Activated CD4-positive, alpha-beta T cell treated with anti-CD3 and anti-CD28 coated beads, Interleukin-2, amount 10 ng/mL, durations not matched to agents 24 days and 14 days (primary cell): Measurements from ENCODE around the gene NKX6-2. TPM values are rescaled to one million over a fixed set of nuclear protein-coding genes. Genes with fewer than 3 reads are reported as not detected.
"Not testable (repeated sequence)": the region's sequence is repeated elsewhere in the genome, so short reads cannot be mapped to it uniquely, and the experiment has no call there.

Experiments used
- DNase-seq: peaks from one replicate; pipeline ENCODE4 v3.0.0; 2022
- H3K27ac Mint-ChIP-seq: one replicate; pipeline ENCODE4 v1.8.0; 2022; ENCODE audit warnings: mild to moderate bottlenecking, mixed read lengths
- H3K27me3 Mint-ChIP-seq: one replicate; pipeline ENCODE4 v1.8.0; 2022; ENCODE audit warnings: mixed read lengths
- H3K36me3 Mint-ChIP-seq: one replicate; pipeline ENCODE4 v1.8.0; 2022; ENCODE audit warnings: low read depth, mild to moderate bottlenecking, mixed read lengths
- H3K4me1 Mint-ChIP-seq: one replicate; pipeline ENCODE4 v1.8.0; 2021; ENCODE audit warnings: mixed read lengths
- H3K4me3 Mint-ChIP-seq: one replicate; pipeline ENCODE4 v1.8.0; 2022; ENCODE audit warnings: mild to moderate bottlenecking, moderate library complexity, mixed read lengths
- H3K9me3 Mint-ChIP-seq: one replicate; pipeline ENCODE4 v1.8.0; 2021; ENCODE audit warnings: mixed read lengths
- intact Hi-C: fragments of 100-400 bp; cut with micrococcal nuclease; formaldehyde crosslinking; loops from one replicate; pipeline ENCODE4 v1.15.1; 2023
- total RNA-seq: library from RNA; stranded (reverse); gene quantifications from 2 replicates; pipeline ENCODE4 v1.2.3, GENCODE V29; 2022

Gene NKX6-2
- total RNA-seq, 1 donor from 2014 or later, result not detected

GRCh38 chr10:132743925-132744490 is 41.9 kb downstream of the NKX6-2 start:
- DNase-seq, result no peak
- Mint-ChIP-seq H3K4me3 (no peak overlapping the region), H3K27ac (no peak overlapping the region), H3K9me3 (no peaks in the 10 kb centered on the region), H3K36me3 (no peaks in the 10 kb centered on the region), H3K4me1 (no peaks in the 10 kb centered on the region), H3K27me3 (no peaks in the 10 kb centered on the region)
- intact Hi-C loops, result no loop called here

GRCh38 chr10:132743196-132743924 is 42.6 kb downstream of the NKX6-2 start:
- DNase-seq, result not testable (repeated sequence)

GRCh38 chr10:132742837-132743194 is 43.1 kb downstream of the NKX6-2 start:
- no peaks in the 10 kb centered on the region for H3K9me3 Mint-ChIP-seq
- no peaks in the 10 kb centered on the region for H3K27me3 Mint-ChIP-seq
- H3K36me3 Mint-ChIP-seq, result no peaks in the 10 kb centered on the region
- no peak for DNase-seq
- H3K4me1 Mint-ChIP-seq, result no peaks in the 10 kb centered on the region
- no peak overlapping the region for H3K4me3 Mint-ChIP-seq
- no peak overlapping the region for H3K27ac Mint-ChIP-seq
- intact Hi-C loops, result no loop called here

More at GRCh38 chr10:132743196-132743924, 42.6 kb downstream of the NKX6-2 start:
- H3K27ac Mint-ChIP-seq, H3K4me1 Mint-ChIP-seq, H3K27me3 Mint-ChIP-seq, H3K4me3 Mint-ChIP-seq, H3K9me3 Mint-ChIP-seq, H3K36me3 Mint-ChIP-seq, intact Hi-C loops: not testable (repeated sequence)

GRCh38 chr10:132742167-132742836 is 43.6 kb downstream of the NKX6-2 start:
- no peaks in the 10 kb centered on the region for H3K27me3 Mint-ChIP-seq
- intact Hi-C loops, result no loop called here
- H3K36me3 Mint-ChIP-seq, result no peaks in the 10 kb centered on the region
- H3K9me3 Mint-ChIP-seq, result no peaks in the 10 kb centered on the region
- H3K4me1 Mint-ChIP-seq, result no peaks in the 10 kb centered on the region
- H3K27ac Mint-ChIP-seq, result no peak overlapping the region
- H3K4me3 Mint-ChIP-seq, result no peak overlapping the region
- DNase-seq, result no peak

DNA sequence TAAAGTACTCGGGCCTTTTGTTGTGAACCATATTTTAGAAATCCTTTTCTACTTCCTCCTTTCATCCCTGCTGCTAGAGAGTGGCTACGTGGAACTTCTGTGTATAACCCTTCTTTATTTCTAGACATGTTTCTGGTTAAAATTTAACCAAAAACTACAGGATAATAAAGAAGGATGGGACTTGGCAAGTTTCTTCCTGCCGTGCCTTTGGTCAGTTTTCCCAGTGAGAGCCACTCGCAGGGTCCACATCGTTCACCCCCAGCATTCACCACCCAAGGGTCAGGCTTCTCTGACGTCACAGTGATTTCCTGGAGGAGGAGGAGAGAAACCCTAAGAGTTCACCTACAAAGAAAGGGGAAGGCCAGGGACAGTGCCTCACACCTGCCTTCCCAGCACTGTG is 45.4 kb downstream of the NKX6-2 start:
- Mint-ChIP-seq H3K27me3 (no peaks in the 10 kb centered on the region), H3K4me3 (no peak overlapping the region)
- DNase-seq, result no peak

GRCh38 chr10:132739225-132739613 is 46.7 kb downstream of the NKX6-2 start:
- no peak overlapping the region for H3K4me3 Mint-ChIP-seq
- no peak overlapping the region for H3K27ac Mint-ChIP-seq
- H3K27me3 Mint-ChIP-seq, result no peaks in the 10 kb centered on the region
- intact Hi-C loops, result no loop called here
- no peaks in the 10 kb centered on the region for H3K4me1 Mint-ChIP-seq
- no peak for DNase-seq
- H3K9me3 Mint-ChIP-seq, result no peaks in the 10 kb centered on the region
- no peaks in the 10 kb centered on the region for H3K36me3 Mint-ChIP-seq

More for the DNA sequence above, 45.4 kb downstream of the NKX6-2 start:
- Mint-ChIP-seq H3K9me3 (no peaks in the 10 kb centered on the region), H3K4me1 (no peaks in the 10 kb centered on the region), H3K36me3 (no peaks in the 10 kb centered on the region), H3K27ac (no peak overlapping the region)
- intact Hi-C loops, result no loop called here

DNA sequence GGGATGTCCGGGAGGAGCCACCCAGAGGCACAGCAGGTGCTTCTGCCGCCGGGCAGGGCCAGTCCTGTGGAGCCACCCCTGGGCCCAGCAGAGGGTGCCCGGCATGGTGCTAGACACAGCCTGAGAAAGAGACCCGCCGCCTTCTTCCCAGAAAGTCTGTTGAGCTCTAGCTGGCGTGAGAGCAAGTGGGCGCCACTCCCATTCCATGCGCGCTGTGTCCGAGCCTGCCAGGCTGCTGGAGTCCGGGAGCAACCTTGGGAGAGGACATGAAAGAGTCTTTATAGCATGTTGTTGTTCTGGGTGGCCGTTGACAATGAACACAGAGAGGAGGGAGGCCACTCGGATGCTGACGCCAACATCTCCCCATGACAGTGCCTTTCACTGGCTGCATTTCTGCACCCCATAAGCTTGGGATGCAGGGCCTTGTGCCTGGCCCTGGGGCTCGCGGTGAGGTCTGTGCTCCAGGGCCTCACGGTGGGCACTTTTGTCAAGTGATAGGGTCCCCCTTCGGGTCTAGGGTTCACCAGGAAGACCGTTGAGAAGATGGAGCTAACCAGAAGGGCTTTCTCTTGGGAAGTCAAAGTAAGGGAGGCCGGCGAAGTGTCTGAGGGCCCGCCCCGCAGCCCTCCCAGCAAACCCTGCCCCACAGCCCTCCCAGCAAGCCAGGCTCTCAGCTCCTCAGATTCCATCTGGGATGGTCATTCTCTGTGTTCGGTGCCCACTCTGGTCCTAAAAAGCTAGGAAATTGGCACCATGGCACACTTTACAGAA is 47.3 kb downstream of the NKX6-2 start:
- Mint-ChIP-seq H3K9me3 (no peaks in the 10 kb centered on the region), H3K4me3 (no peak overlapping the region), H3K36me3 (no peaks in the 10 kb centered on the region), H3K27me3 (no peaks in the 10 kb centered on the region), H3K4me1 (no peaks in the 10 kb centered on the region), H3K27ac (no peak overlapping the region)
- DNase-seq, result no peak
- intact Hi-C loops, result no loop called here

DNA sequence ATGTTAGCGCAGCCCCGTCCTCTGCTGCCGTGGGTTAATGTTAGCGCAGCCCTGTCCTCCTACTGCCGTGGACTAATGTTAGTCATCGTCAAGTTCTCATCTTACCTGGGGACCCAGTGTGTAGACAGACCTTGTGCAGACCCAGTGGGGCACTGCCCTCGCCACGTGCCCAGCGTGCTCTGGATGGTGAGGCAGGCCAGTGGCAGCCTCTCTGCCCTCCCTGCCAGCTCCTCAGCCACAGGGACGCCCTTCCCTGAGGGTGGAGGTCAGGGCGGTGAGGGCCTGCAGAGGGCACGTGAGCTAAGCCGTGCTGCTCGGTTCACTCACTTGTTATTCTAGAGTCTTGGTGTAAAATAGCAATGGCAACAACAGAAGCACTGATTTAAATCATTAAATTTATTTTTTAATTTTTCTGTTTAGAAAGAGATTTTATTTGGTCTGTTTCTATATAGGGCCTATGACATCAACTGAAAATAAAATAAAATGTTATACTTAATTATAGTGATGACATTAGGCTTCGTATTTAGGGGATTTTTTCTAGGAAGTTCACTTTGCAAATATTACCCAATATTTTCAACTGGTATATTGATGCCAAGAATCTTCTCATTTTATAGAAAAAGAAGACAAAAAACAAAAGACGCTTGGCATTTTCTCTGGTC is 48.4 kb downstream of the NKX6-2 start:
- no peak for DNase-seq
- intact Hi-C loops, result no loop called here
- H3K27ac Mint-ChIP-seq, result no peak overlapping the region
- H3K36me3 Mint-ChIP-seq, result no peaks in the 10 kb centered on the region
- no peaks in the 10 kb centered on the region for H3K9me3 Mint-ChIP-seq
- H3K4me3 Mint-ChIP-seq, result no peak overlapping the region
- H3K27me3 Mint-ChIP-seq, result no peaks in the 10 kb centered on the region
- H3K4me1 Mint-ChIP-seq, result no peaks in the 10 kb centered on the region

- no peak overlapping the region for H3K4me3 Mint-ChIP-seq
- H3K27me3 Mint-ChIP-seq, result no peaks in the 10 kb centered on the region
- H3K36me3 Mint-ChIP-seq, result no peaks in the 10 kb centered on the region
- no peaks in the 10 kb centered on the region for H3K9me3 Mint-ChIP-seq
- H3K4me1 Mint-ChIP-seq, result no peaks in the 10 kb centered on the region
- no peak overlapping the region for H3K27ac Mint-ChIP-seq
- intact Hi-C loops, result no loop called here
- DNase-seq, result no peak
Measured at GRCh38 chr10:132735923-132736391, 50.0 kb downstream of the NKX6-2 start.

GRCh38 chr10:132735341-132735775 is 50.6 kb downstream of the NKX6-2 start:
- intact Hi-C loops, result no loop called here
- DNase-seq, result no peak
- Mint-ChIP-seq H3K4me1 (no peaks in the 10 kb centered on the region), H3K27ac (no peak overlapping the region), H3K4me3 (no peak overlapping the region), H3K36me3 (no peaks in the 10 kb centered on the region), H3K27me3 (no peaks in the 10 kb centered on the region), H3K9me3 (no peaks in the 10 kb centered on the region)

GRCh38 chr10:132733926-132734325 is 52.0 kb downstream of the NKX6-2 start:
- no peaks in the 10 kb centered on the region for H3K27me3 Mint-ChIP-seq
- no peak overlapping the region for H3K27ac Mint-ChIP-seq
- DNase-seq, result no peak
- H3K4me3 Mint-ChIP-seq, result no peak overlapping the region
- intact Hi-C loops, result no loop called here
- no peaks in the 10 kb centered on the region for H3K9me3 Mint-ChIP-seq
- no peaks in the 10 kb centered on the region for H3K4me1 Mint-ChIP-seq
- no peaks in the 10 kb centered on the region for H3K36me3 Mint-ChIP-seq
